ENCODE measurements around the gene ARHGAP10. TPM values are rescaled to one million over a fixed set of nuclear protein-coding genes. Genes with fewer than 3 reads are reported as not detected.
A peak's percentile ranks its signal among the peaks of the same experiment; 100 is the strongest.

Gene ARHGAP10
- total RNA-seq, 6 experiments from 2014 or later = 5.5 to 13.3 (median 10.4) TPM

DNA sequence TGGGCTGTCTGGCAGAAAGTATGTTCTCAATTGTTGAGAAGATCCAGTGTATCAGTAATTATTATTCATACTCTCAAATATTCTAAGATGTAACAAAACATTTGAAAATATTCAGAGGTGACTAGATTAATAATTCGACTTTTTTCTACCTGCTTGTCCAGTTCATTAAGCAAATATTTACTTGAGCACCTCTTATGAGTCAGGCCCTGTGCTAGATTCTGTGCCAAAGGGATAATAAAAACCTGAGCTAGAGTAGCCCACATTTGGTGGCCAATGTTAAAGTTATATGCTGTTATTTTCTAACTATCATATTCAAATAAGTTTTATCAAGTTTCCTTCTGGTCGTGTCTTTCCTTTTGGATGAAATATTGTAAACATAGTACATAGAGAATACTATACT is 58.5 kb downstream of the ARHGAP10 start:
- ATAC-seq = peak in 2 of 4 donors; percentile 59 to 81
- TF ChIP-seq, protein P1, sequence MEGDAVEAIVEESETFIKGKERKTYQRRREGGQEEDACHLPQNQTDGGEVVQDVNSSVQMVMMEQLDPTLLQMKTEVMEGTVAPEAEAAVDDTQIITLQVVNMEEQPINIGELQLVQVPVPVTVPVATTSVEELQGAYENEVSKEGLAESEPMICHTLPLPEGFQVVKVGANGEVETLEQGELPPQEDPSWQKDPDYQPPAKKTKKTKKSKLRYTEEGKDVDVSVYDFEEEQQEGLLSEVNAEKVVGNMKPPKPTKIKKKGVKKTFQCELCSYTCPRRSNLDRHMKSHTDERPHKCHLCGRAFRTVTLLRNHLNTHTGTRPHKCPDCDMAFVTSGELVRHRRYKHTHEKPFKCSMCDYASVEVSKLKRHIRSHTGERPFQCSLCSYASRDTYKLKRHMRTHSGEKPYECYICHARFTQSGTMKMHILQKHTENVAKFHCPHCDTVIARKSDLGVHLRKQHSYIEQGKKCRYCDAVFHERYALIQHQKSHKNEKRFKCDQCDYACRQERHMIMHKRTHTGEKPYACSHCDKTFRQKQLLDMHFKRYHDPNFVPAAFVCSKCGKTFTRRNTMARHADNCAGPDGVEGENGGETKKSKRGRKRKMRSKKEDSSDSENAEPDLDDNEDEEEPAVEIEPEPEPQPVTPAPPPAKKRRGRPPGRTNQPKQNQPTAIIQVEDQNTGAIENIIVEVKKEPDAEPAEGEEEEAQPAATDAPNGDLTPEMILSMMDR (IDR thresholded peaks at IDR 0.05) = no peak
- TF ChIP-seq POLR2A (IDR thresholded peaks at IDR 0.05) = no peak

DNA sequence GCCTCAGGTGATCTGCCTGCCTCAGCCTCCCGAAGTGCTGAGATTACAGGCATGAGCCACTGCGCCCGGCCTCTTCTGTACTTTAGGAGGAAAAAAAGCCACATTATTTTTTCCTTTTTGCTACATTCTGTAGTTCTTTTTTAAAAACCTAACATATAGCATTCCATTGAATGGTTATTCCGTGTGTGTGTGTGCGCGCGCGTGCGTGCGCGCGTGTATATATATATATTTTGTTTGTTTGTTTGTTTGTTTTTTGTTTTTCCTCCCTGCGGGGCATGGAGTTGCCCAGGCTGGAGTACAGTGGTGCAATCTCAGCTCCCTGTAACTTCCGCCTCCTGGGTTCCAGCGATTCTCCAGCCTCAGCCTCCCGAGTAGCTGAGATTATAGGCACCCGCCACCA is 59.5 kb downstream of the ARHGAP10 start:
- H3K4me1 ChIP-seq = no peaks in the 10 kb centered on the region
- 94% methylated on average over 16 of the region's 17 CpGs for whole genome bisulfite sequencing (ENCODE audit: insufficient coverage, low coverage, low lambda C conversion rate, missing lambda C conversion rate)
- no peak for DNase-seq

More for the DNA sequence above, 58.5 kb downstream of the ARHGAP10 start:
- Histone ChIP-seq H3K4me1 (no peaks in the 10 kb centered on the region), H3K4me3 (no peak overlapping the region), H3K27ac (no peak overlapping the region), H3K36me3 (no peaks in the 10 kb centered on the region), H3K27me3 (no peaks in the 10 kb centered on the region), H3K9me3 (no peaks in the 10 kb centered on the region)
- WGBS (ENCODE audit: insufficient coverage, low coverage, low lambda C conversion rate, missing lambda C conversion rate) = 40% methylated on average over 2 of the region's 2 CpGs
- DNase-seq = no peak
- intact Hi-C loops (cut with DNase I) = no loop called here

DNA sequence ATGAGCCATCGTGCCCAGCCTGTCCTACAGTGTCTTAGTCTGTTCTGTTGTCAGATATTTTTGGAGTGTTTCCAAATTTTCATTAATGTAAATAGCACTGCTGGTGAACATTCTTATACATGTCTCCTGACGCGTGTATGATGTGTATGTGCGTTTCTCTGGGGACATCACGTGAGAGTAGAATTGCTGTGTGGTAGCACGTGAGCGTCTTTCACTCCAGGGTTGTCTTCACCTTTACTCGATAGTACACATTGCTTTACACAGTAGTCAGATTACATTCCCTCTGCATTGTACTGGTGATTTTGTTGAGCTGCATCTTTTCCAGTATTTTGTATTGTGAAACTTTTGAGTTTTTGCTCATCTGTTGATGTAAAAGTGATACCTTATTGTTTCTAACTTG is 60.0 kb downstream of the ARHGAP10 start:
- Histone ChIP-seq H3K27ac (no peak overlapping the region), H3K4me3 (no peak overlapping the region), H3K9me3 (no peaks in the 10 kb centered on the region), H3K36me3 (no peaks in the 10 kb centered on the region), H3K4me1 (no peaks in the 10 kb centered on the region), H3K27me3 (no peaks in the 10 kb centered on the region)
- 94% methylated on average over 8 of the region's 8 CpGs for WGBS (ENCODE audit: insufficient coverage, low coverage, low lambda C conversion rate, missing lambda C conversion rate)
- TF ChIP-seq, protein P1 (IDR thresholded peaks at IDR 0.05) = no peak
- no peak for TF ChIP-seq POLR2A (IDR thresholded peaks at IDR 0.05)
- ATAC-seq = no peak
- intact Hi-C loops (cut with DNase I) = no loop called here
- no peak for DNase-seq

More for the DNA sequence above, 59.5 kb downstream of the ARHGAP10 start:
- Histone ChIP-seq H3K27me3 (no peaks in the 10 kb centered on the region), H3K9me3 (no peaks in the 10 kb centered on the region), H3K27ac (no peak overlapping the region), H3K4me3 (no peak overlapping the region), H3K36me3 (no peaks in the 10 kb centered on the region)
- no peak for ATAC-seq
- no peak for TF ChIP-seq POLR2A (IDR thresholded peaks at IDR 0.05)
- TF ChIP-seq, protein P1 (IDR thresholded peaks at IDR 0.05) = no peak
- intact Hi-C loops (cut with DNase I) = no loop called here

DNA sequence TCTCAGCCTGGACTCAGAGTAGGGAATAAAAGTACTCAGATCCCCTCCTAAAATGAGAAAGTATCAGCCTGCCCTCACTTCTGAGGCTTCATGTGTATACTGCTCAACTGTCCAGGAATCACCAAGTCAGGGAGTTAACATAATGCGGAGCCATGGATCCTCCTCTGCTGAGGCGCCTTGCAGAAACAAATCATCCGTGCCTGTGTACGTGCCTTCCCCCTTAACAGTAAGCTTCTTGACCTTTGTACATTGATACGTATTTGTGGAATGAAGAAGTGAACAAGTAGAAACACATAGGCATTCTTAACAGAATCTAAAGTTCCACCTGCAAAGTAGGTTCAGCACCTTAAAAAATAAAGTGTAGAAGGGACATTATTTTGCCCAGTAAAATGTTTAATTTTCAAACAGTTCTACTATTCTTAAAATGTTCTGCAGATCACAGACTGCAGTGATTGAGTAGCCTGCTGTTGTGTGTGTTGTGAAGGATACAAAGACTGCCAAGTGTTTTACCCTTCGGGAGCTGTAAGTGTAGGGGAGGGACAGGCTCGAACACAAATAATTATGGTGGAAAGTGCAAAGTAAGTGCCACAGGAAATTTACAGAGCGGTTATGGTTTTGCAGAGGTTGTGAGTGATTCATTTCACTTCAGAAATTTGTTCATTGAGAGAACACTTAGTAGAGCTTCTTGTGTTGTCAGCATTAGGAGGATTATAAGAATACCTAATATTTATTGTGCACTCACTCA is 61.9 kb downstream of the ARHGAP10 start:
- TF ChIP-seq, protein P1 (IDR thresholded peaks at IDR 0.05) = no peak
- no peak for TF ChIP-seq POLR2A (IDR thresholded peaks at IDR 0.05)
- no peaks in the 10 kb centered on the region for H3K27me3 ChIP-seq
- no peak for DNase-seq
- 35% methylated on average over 6 of the region's 8 CpGs for WGBS (ENCODE audit: insufficient coverage, low coverage, low lambda C conversion rate, missing lambda C conversion rate)
- H3K27ac ChIP-seq = no peak overlapping the region
- ATAC-seq = peak in 1 of 4 donors; percentile 19
- no peaks in the 10 kb centered on the region for H3K36me3 ChIP-seq
- no peak overlapping the region for H3K4me3 ChIP-seq
- no peaks in the 10 kb centered on the region for H3K9me3 ChIP-seq
- intact Hi-C loops (cut with DNase I) = no loop called here
- no peaks in the 10 kb centered on the region for H3K4me1 ChIP-seq

All from right lobe of liver (tissue), 6 donors.